Measurements from ENCODE around the gene PARVA. TPM values are rescaled to one million over a fixed set of nuclear protein-coding genes. Genes with fewer than 3 reads are reported as not detected.

Gene PARVA
- total and polyA plus RNA-seq, 9 of the 15 experiments (the other 6 are each of a cell fraction or from before 2014, with no cell fraction given): 0.11 TPM; not detected in 8

GRCh38 chr11:12388939-12389670 lies 11.7 kb downstream of the PARVA start:
- ChIA-PET POLR2A (interaction anchor here (0.5 kb wide), 1 partner anchor 771 kb away, joined by 3 read pairs; no protein-coding TSS in a partner anchor), CTCF (ENCODE audit: low intra/inter-chr PET ratio) (no interaction called here)
- no TSS peak for BruUV-seq (replicated peaks)
- no peaks in the 10 kb centered on the region for H3K9me1 ChIP-seq (ENCODE audit: control insufficient read depth, insufficient read depth, low read length)
- peaks cover 7 to 14% of the 10 kb centered on the region in 2 experiments; a peak in 2 of 5 replicates for H3K27me3 ChIP-seq (ENCODE audit: control insufficient read depth in 2 of 2, insufficient read depth in 2 of 2, low read length in 2 of 2)
- WGBS (ENCODE audit: insufficient coverage, low coverage, missing lambda C conversion rate): 0% methylated on average over 2 of the region's 2 CpGs
- H3K9me3 ChIP-seq (replicated peaks; ENCODE audit: control insufficient read depth, insufficient read depth, low read depth, low read length): no peaks in the 10 kb centered on the region
- H4K20me1 ChIP-seq (replicated peaks; ENCODE audit: control insufficient read depth, insufficient read depth, low read length): no peaks in the 10 kb centered on the region
- FAIRE-seq: no peak
- no peak overlapping the region for H2AFZ ChIP-seq (ENCODE audit: low read depth, low read length)
- in situ Hi-C loops (cut with MboI) (no loop called here), intact Hi-C loops (cut with micrococcal nuclease) (no loop called here)
- no peak overlapping the region for H3K27ac ChIP-seq (ENCODE audit: extremely low read depth, low read depth, low read length)
- no peaks in the 10 kb centered on the region for H3K4me1 ChIP-seq (replicated peaks in 1 of 2; ENCODE audit: control insufficient read depth in 2 of 2, insufficient read depth in 2 of 2, low read length in 2 of 2)
- DNase-seq (ENCODE audit: extremely low read depth in 1 of 4, low spot score in 3 of 4): no peak
- H3K79me2 ChIP-seq (ENCODE audit: control insufficient read depth, insufficient read depth, low read length): no peaks in the 10 kb centered on the region
- no peak overlapping the region for H3K4me2 ChIP-seq (ENCODE audit: insufficient read depth, low read length)
- no peak for ATAC-seq
- H3K36me3 ChIP-seq (ENCODE audit: control insufficient read depth, insufficient read depth, low read length): no peaks in the 10 kb centered on the region
- no peak overlapping the region for H3K4me3 ChIP-seq
- H3K9ac ChIP-seq (ENCODE audit: insufficient read depth in 1 of 2, low read depth in 2 of 2, low read length in 2 of 2): no peak overlapping the region
- TF ChIP-seq CUX1 (CRISPR knock-in tag; IDR thresholded peaks at IDR 0.05) (no peak), ZBTB43 (CRISPR knock-in tag; IDR thresholded peaks at IDR 0.05) (no peak), PHF8 (IDR thresholded peaks at IDR 0.05; ENCODE audit: borderline replicate concordance, low read length) (no peak), CAMTA2 (CRISPR knock-in tag; conservative IDR thresholded peaks at IDR 0.05) (no peak), KLF6 (CRISPR knock-in tag; IDR thresholded peaks at IDR 0.05; ENCODE audit: borderline replicate concordance) (no peak), SNRNP70 (optimal IDR thresholded peaks at IDR 0.05; ENCODE audit: low read depth, low read length) (no peak), PRDM10 (IDR thresholded peaks at IDR 0.05; ENCODE audit: partially characterized antibody) (no peak), TFAM (CRISPR knock-in tag; conservative IDR thresholded peaks at IDR 0.05) (no peak), U2AF1 (optimal IDR thresholded peaks at IDR 0.05; ENCODE audit: low read depth, low read length) (no peak), ZNF76 (CRISPR knock-in tag; IDR thresholded peaks at IDR 0.05; ENCODE audit: borderline replicate concordance) (no peak), CBX3 (IDR thresholded peaks at IDR 0.05; ENCODE audit: borderline replicate concordance in 1 of 2, low read length in 2 of 2) (no peak)

All from K562 (cell line).